Activated naive CD8-positive, alpha-beta T cell treated with anti-CD3 and anti-CD28 coated beads for 36 hours (primary cell): ENCODE measurements around the gene CT55. TPM values are rescaled to one million over a fixed set of nuclear protein-coding genes. Genes with fewer than 3 reads are reported as not detected.
"Not testable (repeated sequence)": the region's sequence is repeated elsewhere in the genome, so short reads cannot be mapped to it uniquely, and the experiment has no call there.

Source experiments
- DNase-seq: peaks from one replicate; pipeline ENCODE4 v3.0.0; 2021
- H3K27ac Mint-ChIP-seq: one replicate; pipeline ENCODE4 v1.8.0; 2022; ENCODE audit warnings: mild to moderate bottlenecking, moderate library complexity, mixed read lengths
- H3K27me3 Mint-ChIP-seq: one replicate; pipeline ENCODE4 v1.8.0; 2022; ENCODE audit warnings: mild to moderate bottlenecking, mixed read lengths
- H3K36me3 Mint-ChIP-seq: one replicate; pipeline ENCODE4 v1.8.0; 2021; ENCODE audit warnings: mild to moderate bottlenecking, mixed read lengths
- H3K4me1 Mint-ChIP-seq: one replicate; pipeline ENCODE4 v1.8.0; 2021; ENCODE audit warnings: mixed read lengths
- H3K4me3 Mint-ChIP-seq: one replicate; pipeline ENCODE4 v1.8.0; 2022; ENCODE audit warnings: mild to moderate bottlenecking, moderate library complexity, mixed read lengths
- H3K9me3 Mint-ChIP-seq: one replicate; pipeline ENCODE4 v1.8.0; 2022; ENCODE audit warnings: mixed read lengths
- total RNA-seq, 2 experiments: library from RNA; stranded (reverse); gene quantifications; one replicate each; pipeline ENCODE4 v1.2.3, GENCODE V29; 2021

Gene CT55
- total RNA-seq, 2 experiments from 2014 or later: not detected

DNA sequence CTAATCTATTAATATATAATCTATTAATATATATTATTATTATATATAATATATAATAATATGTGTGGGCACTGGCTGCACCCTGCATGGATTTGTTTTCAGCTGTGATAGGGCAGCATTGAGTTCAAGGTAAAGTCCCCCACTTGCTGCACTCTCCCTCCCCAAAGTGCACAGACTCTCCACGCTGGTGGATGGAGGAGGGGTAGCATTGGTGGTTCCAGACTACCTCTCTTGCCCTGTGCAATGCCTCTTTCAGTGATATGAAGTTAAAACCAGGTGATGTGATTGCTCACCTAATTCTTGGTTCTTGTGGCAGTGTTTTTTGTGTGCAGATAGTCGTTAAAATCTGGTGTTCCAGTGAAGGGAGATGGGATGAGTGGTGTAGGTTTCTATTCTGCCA is 55.1 kb downstream of the CT55 start:
- not testable (repeated sequence) for DNase-seq, H3K9me3 Mint-ChIP-seq, H3K36me3 Mint-ChIP-seq, H3K4me3 Mint-ChIP-seq, H3K27ac Mint-ChIP-seq, H3K4me1 Mint-ChIP-seq
- H3K27me3 Mint-ChIP-seq: peaks cover 10% of the 10 kb centered on the region

DNA sequence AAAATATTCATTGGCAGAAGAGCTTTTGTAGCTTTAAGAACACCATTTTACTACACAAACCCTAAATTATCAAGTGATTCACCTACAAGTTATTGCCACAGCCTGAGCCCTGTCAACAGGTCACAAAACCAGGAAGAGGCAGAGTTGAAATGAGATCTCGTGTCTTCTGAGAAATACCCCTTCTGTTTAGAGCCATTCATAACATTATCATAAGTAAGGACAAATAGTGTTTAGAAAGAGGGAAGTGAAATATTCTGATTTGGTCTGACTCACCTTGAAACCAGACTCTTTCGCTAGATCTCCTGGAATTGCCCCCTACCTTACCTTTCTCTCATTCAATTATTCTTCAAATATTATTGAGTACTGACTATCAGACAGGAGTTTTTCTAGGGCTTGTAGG is 56.8 kb downstream of the CT55 start:
- H3K36me3 Mint-ChIP-seq: no peaks in the 10 kb centered on the region
- peaks cover 16% of the 10 kb centered on the region for H3K27me3 Mint-ChIP-seq
- H3K27ac Mint-ChIP-seq: no peak overlapping the region
- no peak overlapping the region for H3K4me3 Mint-ChIP-seq
- DNase-seq: no peak
- no peaks in the 10 kb centered on the region for H3K4me1 Mint-ChIP-seq
- H3K9me3 Mint-ChIP-seq: no peaks in the 10 kb centered on the region

DNA sequence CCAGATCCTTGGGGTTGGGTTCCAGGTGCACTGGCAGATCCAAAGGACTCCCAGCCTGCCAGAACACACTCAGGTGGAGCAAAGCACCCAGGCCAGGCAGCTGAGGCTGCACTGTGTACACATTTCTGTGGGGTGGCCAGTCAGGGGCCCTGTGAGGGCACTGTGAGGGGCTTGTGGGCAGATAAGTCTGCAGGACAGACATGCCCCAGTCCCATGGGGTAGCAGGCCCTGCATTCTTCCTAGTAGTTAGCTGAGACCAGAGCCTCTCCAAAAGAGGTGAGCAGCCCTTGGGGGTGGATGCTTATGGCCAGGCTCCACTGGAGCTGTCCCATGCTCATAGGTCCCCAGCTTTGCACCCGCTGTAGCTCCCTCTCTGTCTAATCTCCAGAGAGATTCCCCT is 58.5 kb downstream of the CT55 start:
- no peaks in the 10 kb centered on the region for H3K4me1 Mint-ChIP-seq
- no peak overlapping the region for H3K4me3 Mint-ChIP-seq
- H3K27me3 Mint-ChIP-seq: peaks cover 29% of the 10 kb centered on the region
- H3K27ac Mint-ChIP-seq: no peak overlapping the region
- no peak for DNase-seq
- H3K9me3 Mint-ChIP-seq: no peaks in the 10 kb centered on the region
- H3K36me3 Mint-ChIP-seq: no peaks in the 10 kb centered on the region

DNA sequence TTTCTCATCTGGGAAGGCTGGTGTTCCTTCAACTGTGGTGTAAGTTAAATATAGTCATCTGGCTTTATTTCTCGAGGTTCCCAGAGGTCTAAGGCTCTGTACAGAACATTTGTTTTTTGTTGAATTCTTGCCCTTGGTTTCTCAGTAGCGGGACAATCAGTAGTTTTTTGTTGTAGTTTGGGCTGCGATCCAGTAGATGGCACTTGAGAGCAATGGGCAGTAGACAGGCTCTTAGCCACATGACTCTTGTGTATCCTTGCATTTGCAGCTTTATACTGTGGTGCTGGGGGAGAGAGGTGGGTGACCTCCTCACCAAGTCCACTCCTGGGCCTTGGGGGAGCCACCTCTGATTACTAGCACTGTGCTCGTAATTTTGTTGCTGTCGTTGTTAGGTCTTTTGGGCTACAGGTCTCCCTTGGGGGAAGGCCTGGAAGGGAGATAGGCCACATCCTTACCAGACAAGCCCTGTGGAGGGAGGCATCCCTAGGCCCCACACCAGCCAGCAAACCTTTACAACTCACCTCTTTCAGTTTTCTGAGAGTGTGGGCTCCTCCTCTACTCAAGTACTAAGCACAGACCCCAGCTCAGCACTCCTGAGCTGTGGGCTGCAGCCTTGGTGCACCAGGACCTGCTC is 59.0 kb downstream of the CT55 start:
- Mint-ChIP-seq H3K36me3 (no peaks in the 10 kb centered on the region), H3K9me3 (no peaks in the 10 kb centered on the region), H3K4me1 (no peaks in the 10 kb centered on the region), H3K4me3 (no peak overlapping the region), H3K27ac (no peak overlapping the region), H3K27me3 (peaks cover 29% of the 10 kb centered on the region)
- DNase-seq: peak; percentile 18

DNA sequence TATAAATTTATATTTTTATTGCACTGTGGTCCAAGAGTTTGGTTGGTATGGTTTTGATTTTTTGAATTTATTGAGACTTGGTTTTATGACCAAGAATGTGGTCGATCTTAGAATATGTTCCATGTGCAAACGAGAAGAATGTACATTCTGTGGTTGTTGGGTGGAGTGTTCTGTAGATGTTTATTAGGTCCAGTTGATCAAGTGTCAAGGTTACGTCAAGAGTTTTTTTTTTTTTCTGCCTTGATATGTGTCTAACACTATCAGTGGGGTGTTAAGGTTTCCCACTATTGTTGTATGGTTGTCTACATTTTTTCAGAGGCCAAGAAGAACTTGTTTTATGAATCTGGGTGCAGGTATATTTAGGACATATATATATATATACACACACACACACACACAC is 61.6 kb downstream of the CT55 start:
- Mint-ChIP-seq H3K4me1 (no peaks in the 10 kb centered on the region), H3K9me3 (no peaks in the 10 kb centered on the region), H3K4me3 (no peak overlapping the region), H3K36me3 (no peaks in the 10 kb centered on the region), H3K27ac (no peak overlapping the region), H3K27me3 (peaks cover 39% of the 10 kb centered on the region)
- no peak for DNase-seq

Other genes starting within 250 kb of the CT55 start
- gene SMIM10, start 180.4 kb downstream of the CT55 start, total RNA-seq: 1 to 10 TPM; 2.8 to 3.2 TPM
- 1 to 10 TPM; 1.7 to 1.8 TPM for gene RTL8B, start 148.9 kb downstream of the CT55 start, total RNA-seq
- 10 to 100 TPM; 27.9 to 28.7 TPM for gene RTL8C, start 139.0 kb downstream of the CT55 start, total RNA-seq
- 1 to 10 TPM; 8.0 to 8.2 TPM for gene RTL8A, start 119.3 kb downstream of the CT55 start, total RNA-seq
- under 1 TPM; 0.14 to 0.16 TPM for gene SMIM10L2B, start 72.7 kb downstream of the CT55 start, total RNA-seq
- gene ETDB, start 50.9 kb downstream of the CT55 start, total RNA-seq: not detected
- not detected for gene ETDA, start 80.7 kb upstream of the CT55 start, total RNA-seq
- not detected for gene ETDC, start 138.1 kb upstream of the CT55 start, total RNA-seq
- gene ZNF75D, start 172.7 kb upstream of the CT55 start, total RNA-seq: 1 to 10 TPM; 3.5 to 3.8 TPM
- gene ZNF449, start 173.4 kb upstream of the CT55 start, total RNA-seq: 1 to 10 TPM in 1 of 2 experiments, under 1 TPM in 1; 0.98 to 1.1 TPM